BJ (cell line): ENCODE measurements around the gene CNGA2. TPM values are rescaled to one million over a fixed set of nuclear protein-coding genes. Genes with fewer than 3 reads are reported as not detected.

Experiments
- CTCF ChIA-PET: fragments of 350-600 bp; formaldehyde crosslinking; extraction: SDS; loops from one replicate; lab custom pipeline; 2021; ENCODE audit warnings: antibody characterized with exemption, inconsistent platforms; lab: Yijun Ruan, JAX
- POLR2A ChIA-PET: fragments of 300-600 bp; sonication (Branson Sonifier 250); formaldehyde crosslinking; extraction: SDS; loops from one replicate; lab custom pipeline; 2021; ENCODE audit warnings: antibody characterized with exemption; lab: Charles Lee
- DNase-seq: peaks from one replicate; pipeline ENCODE4 v3.0.0-alpha.2; 2011; ENCODE audit warnings: low read depth
- H3K27me3 ChIP-seq: 2 replicates; pipeline ENCODE4 v1.6.0; 2011; ENCODE audit warnings: low read length; ENCODE audit not compliant: control insufficient read depth, insufficient read depth
- H3K36me3 ChIP-seq: 2 replicates; pipeline ENCODE4 v1.5.1; 2011; ENCODE audit warnings: low read length; ENCODE audit not compliant: control insufficient read depth, insufficient read depth
- H3K4me3 ChIP-seq: 2 replicates; pipeline ENCODE4 v1.5.1; 2011; ENCODE audit warnings: low read depth, mild to moderate bottlenecking, control low read depth, low read length
- polyA plus RNA-seq: library from polyadenylated mRNA; depleted of rRNA; stranded (reverse); fragments of >200 nt; gene quantifications from 2 replicates; pipeline ENCODE4 v1.2.3, GENCODE V29; 2011; rRNA removed
- TF ChIP-seq, protein P1 (sequence below): IDR thresholded peaks from 2 replicates; pipeline ENCODE4 v1.5.1; 2011; ENCODE audit warnings: low read depth, mild to moderate bottlenecking, control low read depth, inconsistent platforms, low read length, moderate library complexity; ENCODE audit not compliant: insufficient read depth

The CNGA2 gene
- polyA plus RNA-seq, 1 experiment, result not detected

DNA sequence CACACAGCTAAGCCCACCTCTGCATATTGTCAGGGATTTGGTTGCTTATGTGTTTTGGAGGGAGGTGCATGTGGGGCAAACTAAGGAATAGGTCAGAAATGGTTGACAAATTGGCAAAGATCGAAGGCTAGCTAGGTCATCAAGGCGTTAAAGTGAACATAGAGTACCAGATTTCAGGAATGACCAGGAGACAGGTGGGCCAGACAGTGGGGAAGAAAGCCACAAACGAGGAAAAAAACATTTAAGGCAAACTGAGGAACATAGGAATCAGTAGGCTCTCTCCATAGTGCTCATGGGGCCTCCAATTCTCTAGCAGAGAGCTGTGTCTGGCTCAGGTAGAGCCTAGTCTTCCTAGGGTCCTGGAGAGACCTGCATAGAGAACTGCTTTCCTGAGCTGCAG lies 57.4 kb downstream of the CNGA2 start:
- POLR2A ChIA-PET, result no interaction called here
- CTCF ChIA-PET, result no interaction called here
- DNase-seq, result no peak
- TF ChIP-seq, protein P1, sequence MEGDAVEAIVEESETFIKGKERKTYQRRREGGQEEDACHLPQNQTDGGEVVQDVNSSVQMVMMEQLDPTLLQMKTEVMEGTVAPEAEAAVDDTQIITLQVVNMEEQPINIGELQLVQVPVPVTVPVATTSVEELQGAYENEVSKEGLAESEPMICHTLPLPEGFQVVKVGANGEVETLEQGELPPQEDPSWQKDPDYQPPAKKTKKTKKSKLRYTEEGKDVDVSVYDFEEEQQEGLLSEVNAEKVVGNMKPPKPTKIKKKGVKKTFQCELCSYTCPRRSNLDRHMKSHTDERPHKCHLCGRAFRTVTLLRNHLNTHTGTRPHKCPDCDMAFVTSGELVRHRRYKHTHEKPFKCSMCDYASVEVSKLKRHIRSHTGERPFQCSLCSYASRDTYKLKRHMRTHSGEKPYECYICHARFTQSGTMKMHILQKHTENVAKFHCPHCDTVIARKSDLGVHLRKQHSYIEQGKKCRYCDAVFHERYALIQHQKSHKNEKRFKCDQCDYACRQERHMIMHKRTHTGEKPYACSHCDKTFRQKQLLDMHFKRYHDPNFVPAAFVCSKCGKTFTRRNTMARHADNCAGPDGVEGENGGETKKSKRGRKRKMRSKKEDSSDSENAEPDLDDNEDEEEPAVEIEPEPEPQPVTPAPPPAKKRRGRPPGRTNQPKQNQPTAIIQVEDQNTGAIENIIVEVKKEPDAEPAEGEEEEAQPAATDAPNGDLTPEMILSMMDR, result no peak
- H3K36me3 ChIP-seq, result no peaks in the 10 kb centered on the region
- no peaks in the 10 kb centered on the region for H3K27me3 ChIP-seq
- no peak overlapping the region for H3K4me3 ChIP-seq

DNA sequence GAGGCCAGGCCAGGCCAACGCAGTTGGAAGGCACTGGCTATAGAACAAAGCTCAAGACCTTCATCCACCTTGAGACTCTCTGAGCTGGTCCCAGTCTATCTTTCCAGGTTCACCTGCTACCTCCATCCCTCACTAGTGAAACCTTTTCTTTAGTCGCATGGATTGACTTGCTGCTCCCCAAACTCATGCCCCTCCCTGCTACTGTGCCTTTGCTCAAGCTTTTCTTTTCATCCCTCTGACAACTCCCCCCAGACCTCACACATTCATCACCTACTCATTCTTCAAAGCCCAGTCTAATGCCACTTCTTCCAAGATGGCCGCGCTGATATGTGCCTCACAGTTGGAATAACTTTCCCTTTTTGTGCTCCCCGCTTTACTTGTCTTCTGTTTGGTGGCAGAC lies 58.0 kb downstream of the CNGA2 start:
- Histone ChIP-seq H3K36me3 (no peaks in the 10 kb centered on the region), H3K27me3 (no peaks in the 10 kb centered on the region), H3K4me3 (no peak overlapping the region)
- no peak for DNase-seq
- ChIA-PET POLR2A (no interaction called here), CTCF (no interaction called here)
- TF ChIP-seq, protein P1, result no peak

DNA sequence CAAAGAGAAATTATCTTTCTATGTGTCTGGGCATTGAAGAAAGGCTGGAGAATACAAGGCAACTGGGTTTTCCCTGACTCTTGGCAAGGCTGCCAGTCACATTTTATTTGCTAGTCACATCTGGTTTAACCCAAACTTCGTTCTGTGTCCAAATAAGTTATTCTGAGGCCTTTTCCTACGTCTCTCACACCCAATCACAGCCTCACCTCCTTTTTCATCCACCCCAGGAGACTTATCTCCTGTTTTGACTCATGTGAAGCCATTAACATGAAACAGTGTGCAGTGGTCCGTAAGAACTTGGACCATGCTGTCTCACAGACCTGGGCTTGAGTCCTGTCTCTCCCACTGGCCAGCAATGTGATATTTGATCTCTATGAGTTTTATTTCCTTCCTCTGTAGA lies 59.3 kb downstream of the CNGA2 start:
- H3K27me3 ChIP-seq, result no peaks in the 10 kb centered on the region
- H3K36me3 ChIP-seq, result no peaks in the 10 kb centered on the region
- no peak overlapping the region for H3K4me3 ChIP-seq
- TF ChIP-seq, protein P1, result no peak
- CTCF ChIA-PET, result interaction anchor here (0.6 kb wide), 1 partner anchor 791 kb away, joined by 3 read pairs; no protein-coding TSS in a partner anchor
- POLR2A ChIA-PET, result no interaction called here
- DNase-seq, result no peak

Other genes starting within 250 kb of the CNGA2 start
- gene PASD1, start 171.1 kb upstream of the CNGA2 start, polyA plus RNA-seq, result not detected in 2 replicates
- not detected in 2 replicates for gene PRRG3, start 39.3 kb upstream of the CNGA2 start, polyA plus RNA-seq
- not detected in 2 replicates for gene FATE1, start 18.7 kb upstream of the CNGA2 start, polyA plus RNA-seq
- not detected in 2 replicates for gene MAGEA4, start 178.1 kb downstream of the CNGA2 start, polyA plus RNA-seq
- 37.8 and 40.1 TPM in 2 replicates for gene GABRE, start 239.9 kb downstream of the CNGA2 start, polyA plus RNA-seq